Small intestine (tissue), 7 donors: ENCODE data around the gene CELA1. TPM values are rescaled to one million over a fixed set of nuclear protein-coding genes. Genes with fewer than 3 reads are reported as not detected.
"Not testable (repeated sequence)": the region's sequence is repeated elsewhere in the genome, so short reads cannot be mapped to it uniquely, and the experiment has no call there.

Experiments
- DNase-seq, 2 donors: peaks; one replicate each; pipeline versions ENCODE4 v3.0.0 to v3.0.0-alpha.2; 2013
- FAIRE-seq: peaks from 2 replicates; lab custom pipeline; 2012; peaks lifted over from hg19 to GRCh38; lab: Jason Lieb, UNC
- H3K27ac ChIP-seq, 3 donors: one replicate each; pipeline ENCODE4 v1.5.1; 2013; ENCODE audit warnings: low read length in 2 of 3, mild to moderate bottlenecking in 2 of 3, control low read depth in 1 of 3, inconsistent platforms in 1 of 3, low read depth in 1 of 3, moderate library complexity in 1 of 3
- H3K27me3 ChIP-seq, 3 donors: one replicate each; pipeline ENCODE4 v1.6.1; 2013; ENCODE audit warnings: low read length in 3 of 3, inconsistent platforms in 1 of 3; ENCODE audit not compliant: control insufficient read depth in 3 of 3, insufficient read depth in 3 of 3
- H3K36me3 ChIP-seq, 3 donors: one replicate each; pipeline ENCODE4 v1.6.1; 2013; ENCODE audit warnings: low read length in 3 of 3, inconsistent platforms in 1 of 3, low read depth in 1 of 3, mild to moderate bottlenecking in 1 of 3, moderate library complexity in 1 of 3; ENCODE audit not compliant: control insufficient read depth in 3 of 3, insufficient read depth in 2 of 3
- H3K4me1 ChIP-seq, 3 donors: one replicate each; pipeline ENCODE4 v1.6.1; 2013; ENCODE audit warnings: low read length in 2 of 3, inconsistent platforms in 1 of 3, low read depth in 1 of 3, mild to moderate bottlenecking in 1 of 3, moderate library complexity in 1 of 3; ENCODE audit not compliant: control insufficient read depth in 3 of 3, insufficient read depth in 2 of 3
- H3K4me3 ChIP-seq, 3 donors: one replicate each; pipeline ENCODE4 v1.5.1; 2013; ENCODE audit warnings: low read length in 3 of 3, control low read depth in 1 of 3, inconsistent platforms in 1 of 3, low read depth in 1 of 3, mild to moderate bottlenecking in 1 of 3, moderate library complexity in 1 of 3
- H3K9me3 ChIP-seq, 2 donors: one replicate each; pipeline ENCODE4 v1.6.1; 2013; ENCODE audit warnings: low read depth in 1 of 2, low read length in 1 of 2; ENCODE audit not compliant: control insufficient read depth in 2 of 2, insufficient read depth in 1 of 2
- WGBS, 3 donors: extraction: QIAGEN DNeasy Blood & Tissue Kit; methylation state at CpG; one replicate each; pipeline ENCODE4 v1.1.7; 2013; 5-methylcytosine and 5-hydroxymethylcytosine counted together
- polyA plus RNA-seq, 4 donors: library from polyadenylated mRNA; stranded (reverse) in 3 of 4; unstranded in 1 of 4; fragments of 200-250 nt in 3 of 4; fragments of 120-200 nt in 1 of 4; gene quantifications; one replicate each; pipeline versions ENCODE4 v1.2.1 to v1.2.3, GENCODE V29; 2013
- donor health status: healthy with polysubstance abuse.
- donor health status: control.
- donor health status: control.
- donor health status: Bipolar disorder and iron deficiency.
- donor health status: healthy.

The CELA1 gene
- polyA plus RNA-seq, 4 donors = 0.09 TPM; not detected in 3

DNA sequence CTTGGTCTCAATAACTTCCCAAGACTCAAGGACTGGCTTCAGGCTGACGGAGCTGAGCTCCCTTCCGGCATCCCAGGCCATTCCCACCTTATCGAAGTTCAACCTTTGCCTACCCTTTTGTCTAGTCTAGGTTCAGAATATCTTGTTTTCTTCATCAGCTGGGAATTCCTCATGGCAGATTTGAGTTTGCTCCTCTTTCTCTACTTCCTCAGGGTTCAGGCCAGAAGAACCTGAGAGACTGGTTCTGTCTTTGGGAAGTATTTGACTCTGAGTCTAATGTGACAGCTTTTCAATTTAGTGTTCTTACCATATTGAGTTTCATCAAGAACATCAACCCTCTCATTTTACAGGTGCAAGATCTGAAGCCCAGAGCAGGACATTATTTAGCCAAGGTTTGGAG, 24.6 kb downstream of the CELA1 start:
- Histone ChIP-seq H3K4me3 (no peak overlapping the region), H3K4me1 (peaks cover 0 to 5% (median 0%) of the 10 kb centered on the region in 3 donors), H3K27me3 (no peaks in the 10 kb centered on the region), H3K36me3 (no peaks in the 10 kb centered on the region), H3K9me3 (no peaks in the 10 kb centered on the region), H3K27ac (no peak overlapping the region)
- 83 to 85% (median 85%) methylated on average over 3 of the region's 3 CpGs for WGBS, 3 donors
- DNase-seq (no peak), FAIRE-seq (no peak)

DNA sequence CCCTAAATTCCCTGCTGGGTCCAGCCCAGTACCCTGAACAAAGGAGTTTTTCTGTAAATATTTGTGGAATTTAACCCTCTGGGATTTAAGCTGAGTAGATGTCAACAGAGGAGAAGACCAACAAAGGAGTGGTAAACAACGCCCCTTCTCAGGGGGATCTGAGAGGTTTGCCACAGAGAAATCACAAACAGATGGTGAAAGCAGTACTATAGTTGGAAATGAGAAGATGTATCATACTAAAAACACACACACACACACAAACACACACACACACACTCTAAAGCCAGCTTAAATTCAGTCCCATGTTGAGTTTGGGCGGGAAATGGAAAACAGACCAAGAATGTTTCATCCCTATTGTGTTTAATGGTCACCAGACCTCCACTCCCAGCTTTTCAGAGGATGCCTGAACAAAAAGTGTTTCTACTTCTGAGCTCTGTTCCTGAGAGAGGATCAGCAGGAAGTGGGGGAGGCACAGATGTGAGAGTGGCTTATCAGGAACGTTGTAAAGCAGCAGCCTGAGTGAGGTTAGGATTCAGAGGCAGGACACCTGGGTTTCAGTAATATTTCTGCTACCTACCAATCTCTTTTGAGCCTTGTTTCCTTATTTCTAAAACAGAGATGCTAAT, 25.7 kb downstream of the CELA1 start:
- FAIRE-seq (no peak), DNase-seq (peak in 1 of 2 donors; percentile 20)
- no peaks in the 10 kb centered on the region for H3K27me3 ChIP-seq
- H3K4me1 ChIP-seq = peaks cover 0 to 2% (median 0%) of the 10 kb centered on the region in 3 donors
- H3K27ac ChIP-seq = peak overlapping the region in 1 of 3 donors; percentile 48
- H3K4me3 ChIP-seq = no peak overlapping the region
- 28 to 46% (median 40%) methylated on average over 3 of the region's 3 CpGs for WGBS, 3 donors
- no peaks in the 10 kb centered on the region for H3K9me3 ChIP-seq
- no peaks in the 10 kb centered on the region for H3K36me3 ChIP-seq

DNA sequence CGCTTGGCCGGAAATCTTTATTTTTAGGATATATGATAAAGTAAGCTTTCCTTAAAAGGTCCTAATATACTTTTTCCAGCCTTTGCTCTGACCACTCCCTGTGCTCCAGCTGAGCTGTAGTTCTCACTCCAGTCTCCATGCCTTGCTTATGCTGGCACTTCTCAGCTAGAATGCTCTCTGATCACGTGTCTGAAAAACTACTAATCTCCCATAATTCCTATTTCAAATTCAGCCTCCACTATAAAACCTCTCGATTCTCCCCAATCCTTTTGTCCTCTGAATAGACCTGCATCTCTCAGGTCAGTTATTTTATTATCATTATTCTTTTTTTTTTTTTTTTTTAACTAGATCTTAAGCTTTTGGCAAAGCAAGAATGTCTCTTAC, 26.2 kb downstream of the CELA1 start:
- H3K36me3 ChIP-seq = no peaks in the 10 kb centered on the region
- WGBS, 3 donors = 71 to 84% (median 80%) methylated on average over 4 of the region's 4 CpGs
- H3K4me1 ChIP-seq = peaks cover 0 to 2% (median 0%) of the 10 kb centered on the region in 3 donors
- H3K9me3 ChIP-seq = no peaks in the 10 kb centered on the region
- DNase-seq (no peak), FAIRE-seq (no peak)
- no peak overlapping the region for H3K4me3 ChIP-seq
- H3K27me3 ChIP-seq = no peaks in the 10 kb centered on the region
- peak overlapping the region in 1 of 3 donors; percentile 32 for H3K27ac ChIP-seq

DNA sequence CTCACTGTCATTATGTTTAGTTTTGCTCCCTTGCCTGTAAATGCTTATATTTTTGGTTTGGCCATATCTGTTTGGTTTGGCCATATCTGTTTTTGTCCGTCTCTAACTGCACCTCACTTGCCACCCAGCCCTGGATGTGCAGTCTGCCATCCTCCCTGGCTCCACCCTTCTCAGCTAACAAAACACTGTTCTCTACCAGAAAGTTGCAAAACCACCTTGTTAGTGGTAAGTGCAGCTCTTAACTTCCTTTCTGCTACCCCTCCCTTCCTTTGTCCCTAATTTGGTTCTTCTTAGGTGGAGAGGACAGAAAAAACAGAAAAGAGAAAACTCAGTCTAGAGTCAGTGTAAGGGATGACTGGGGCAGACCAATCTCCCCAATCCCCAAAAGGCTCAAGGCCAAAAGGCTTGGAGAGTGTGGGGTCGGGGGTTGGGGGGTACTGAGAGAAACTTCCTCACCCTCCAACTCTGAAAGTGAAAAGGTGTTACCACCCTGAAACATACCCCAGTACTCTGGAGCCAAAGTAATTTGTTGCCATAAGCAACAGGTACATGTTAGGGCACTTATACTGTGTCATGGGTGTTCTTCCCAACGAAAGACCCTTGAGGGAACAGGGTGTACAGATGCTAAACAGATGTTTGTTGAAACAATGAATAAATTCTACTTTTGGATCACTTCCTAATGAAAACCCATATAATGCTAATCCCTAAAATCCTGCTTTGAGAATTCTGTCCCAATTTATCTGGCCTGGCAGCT, 27.5 kb downstream of the CELA1 start:
- DNase-seq (peak in 1 of 2 donors; percentile 49), FAIRE-seq (no peak)
- Histone ChIP-seq H3K9me3 (no peaks in the 10 kb centered on the region), H3K4me3 (no peak overlapping the region), H3K27me3 (no peaks in the 10 kb centered on the region), H3K4me1 (peaks cover 0 to 2% (median 0%) of the 10 kb centered on the region in 3 donors), H3K36me3 (no peaks in the 10 kb centered on the region), H3K27ac (peak overlapping the region in 2 of 3 donors; percentile 14 to 68)
- 44 to 63% (median 50%) methylated on average over 3 of the region's 3 CpGs for WGBS, 3 donors

DNA sequence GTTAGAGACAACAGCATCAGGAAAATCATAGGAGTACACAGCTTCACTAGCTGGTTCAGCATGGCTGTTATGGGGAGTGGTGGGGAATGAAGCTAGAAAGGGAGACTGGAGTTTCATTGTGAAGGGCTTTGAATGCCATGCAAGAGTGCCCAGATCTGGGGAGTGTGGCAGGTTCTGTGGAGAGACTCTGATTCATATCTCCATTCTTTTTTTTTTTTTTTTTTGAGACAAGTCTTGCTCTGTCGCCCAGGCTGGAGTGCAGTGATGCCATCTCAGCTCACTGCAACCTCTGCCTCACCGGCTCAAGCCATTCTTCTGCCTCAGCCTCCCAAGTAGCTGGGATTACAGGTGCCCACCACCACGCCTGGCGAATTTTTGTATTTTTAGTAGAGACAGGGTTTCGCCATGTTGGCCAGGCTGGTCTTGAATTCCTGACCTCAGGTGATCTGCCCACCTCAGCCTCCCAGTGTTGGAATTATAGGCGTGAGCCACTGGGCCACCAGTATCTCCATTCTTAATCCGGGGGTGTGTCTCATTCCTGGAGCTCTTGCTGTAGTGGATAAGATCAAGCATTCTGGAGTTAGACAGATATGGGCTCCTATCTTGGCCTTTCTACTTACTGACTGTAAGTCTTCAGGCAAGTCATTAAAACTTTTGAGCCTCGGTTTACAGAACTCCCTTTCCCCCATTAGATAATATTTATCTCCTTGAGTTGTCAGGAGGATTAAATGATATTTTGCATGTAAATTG, 28.2 kb downstream of the CELA1 start:
- H3K36me3 ChIP-seq, H3K27me3 ChIP-seq, H3K4me3 ChIP-seq, H3K27ac ChIP-seq, H3K9me3 ChIP-seq, DNase-seq, H3K4me1 ChIP-seq, FAIRE-seq: not testable (repeated sequence)
- 77 to 85% (median 81%) methylated on average over 8 of the region's 8 CpGs for WGBS, 3 donors

DNA sequence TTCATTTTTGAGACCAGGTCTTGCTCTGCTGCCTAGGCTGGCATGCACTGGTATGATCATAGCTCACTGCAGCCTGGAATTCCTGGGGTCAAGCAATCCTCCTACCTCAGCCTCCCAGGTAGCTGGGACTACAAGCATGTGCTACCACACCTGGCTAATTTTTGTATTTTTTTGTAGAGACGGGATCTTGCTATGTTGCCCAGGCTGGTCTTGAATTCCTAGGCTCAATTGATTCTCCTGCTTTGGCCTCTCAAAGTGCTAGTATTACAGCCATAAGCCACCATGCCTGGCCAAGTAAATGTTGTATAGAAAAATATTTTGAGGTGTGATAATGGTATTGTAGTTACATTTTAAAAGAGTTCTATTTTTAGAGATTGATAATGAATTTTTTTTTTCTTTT, 35.1 kb downstream of the CELA1 start:
- H3K9me3 ChIP-seq = no peaks in the 10 kb centered on the region
- DNase-seq (no peak), FAIRE-seq (no peak)
- no peaks in the 10 kb centered on the region for H3K27me3 ChIP-seq
- H3K36me3 ChIP-seq = no peaks in the 10 kb centered on the region
- H3K4me1 ChIP-seq = peaks cover 0 to 15% (median 4%) of the 10 kb centered on the region in 3 donors
- no peak overlapping the region for H3K27ac ChIP-seq
- no peak overlapping the region for H3K4me3 ChIP-seq
- WGBS, 3 donors = 95 to 100% (median 100%) methylated on average over 1 of the region's 1 CpG

DNA sequence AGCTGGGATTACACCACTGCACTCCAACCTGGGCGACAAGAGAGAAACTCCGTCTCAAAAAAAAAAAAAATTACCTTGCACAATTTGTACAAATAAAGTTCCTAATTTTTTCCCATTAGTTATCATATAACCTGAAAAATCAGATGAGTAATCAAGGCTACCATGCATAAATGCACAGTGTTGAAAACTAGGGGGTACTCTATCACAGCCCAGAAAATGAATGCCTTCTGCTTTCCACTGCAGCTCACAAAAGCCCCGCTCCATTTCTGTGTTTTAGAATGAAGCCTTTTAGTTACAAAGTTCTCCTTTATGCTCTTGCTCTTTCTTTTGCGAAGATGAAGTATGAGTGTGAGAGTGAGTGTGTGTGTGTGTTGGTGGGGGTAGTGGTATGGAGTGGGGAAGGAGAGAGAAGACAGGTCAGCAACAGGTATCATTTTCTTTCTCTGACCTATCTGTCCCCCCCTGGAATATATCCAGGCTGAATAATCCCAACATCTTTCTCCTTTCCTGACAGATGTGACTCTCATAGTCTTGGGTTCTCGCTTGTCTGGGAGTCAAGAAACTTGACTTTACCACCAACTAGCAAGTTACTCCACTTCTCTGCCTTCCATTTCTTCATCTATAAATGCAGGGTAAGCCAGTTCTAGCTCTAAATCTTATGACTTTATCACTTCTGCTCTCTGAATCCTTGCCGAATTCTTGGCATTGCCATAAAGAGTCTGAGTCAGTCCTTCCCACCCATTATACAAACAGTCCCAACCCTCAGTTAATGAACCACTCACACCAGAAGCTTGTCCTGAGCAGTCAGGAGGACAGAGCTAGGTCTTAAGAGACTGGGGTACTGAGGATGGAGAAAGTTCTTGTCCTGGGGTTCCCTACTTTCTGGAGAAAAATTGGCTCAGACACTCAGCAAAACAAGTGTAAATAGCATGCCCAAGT, 38.6 kb downstream of the CELA1 start:
- peak overlapping the region in 2 of 3 donors; percentile 36 to 55 for H3K27ac ChIP-seq
- no peaks in the 10 kb centered on the region for H3K27me3 ChIP-seq
- H3K9me3 ChIP-seq = no peaks in the 10 kb centered on the region
- H3K4me3 ChIP-seq = no peak overlapping the region
- H3K36me3 ChIP-seq = no peaks in the 10 kb centered on the region
- FAIRE-seq = no peak
- H3K4me1 ChIP-seq = peaks cover 0 to 15% (median 4%) of the 10 kb centered on the region in 3 donors
- WGBS, 3 donors = 52 to 71% (median 60%) methylated on average over 6 of the region's 6 CpGs
- peak; percentile 82 to 87 for DNase-seq
